GM12865 (cell line): ENCODE measurements around the gene ANHX.

Source experiments
- DNase-seq: peaks from one replicate; pipeline ENCODE4 v3.0.0; 2010; ENCODE audit warnings: low read depth
- H3K4me3 ChIP-seq: 2 replicates; pipeline ENCODE4 v1.5.1; 2011; ENCODE audit warnings: mild to moderate bottlenecking, low read depth, low read length, control low read depth
- TF ChIP-seq, protein P1 (sequence below): IDR thresholded peaks from 2 replicates; pipeline ENCODE4 v1.5.1; 2011; ENCODE audit warnings: low read length, control low read depth, low read depth, inconsistent platforms; ENCODE audit not compliant: insufficient read depth; ENCODE audit errors: missing control alignments

ANHX gene

DNA sequence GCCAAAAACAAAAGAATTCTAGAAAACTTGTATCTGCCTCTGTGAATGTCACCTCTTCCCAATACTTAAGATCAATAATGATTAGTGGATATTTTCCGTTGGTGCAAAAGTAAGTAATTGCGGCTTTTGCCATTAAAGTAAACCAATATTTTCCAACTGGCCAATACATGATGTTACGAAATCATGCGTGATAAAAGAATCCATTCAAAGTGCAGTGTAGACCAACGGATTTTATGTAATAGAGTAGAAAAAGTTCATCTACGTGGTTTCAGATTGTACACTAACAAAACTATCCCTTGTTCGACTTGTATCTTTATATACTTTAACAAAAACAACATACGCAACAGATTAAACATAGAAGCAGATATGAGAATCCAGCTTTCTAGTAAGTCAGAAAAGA is 55.0 kb downstream of the ANHX start:
- TF ChIP-seq, protein P1, sequence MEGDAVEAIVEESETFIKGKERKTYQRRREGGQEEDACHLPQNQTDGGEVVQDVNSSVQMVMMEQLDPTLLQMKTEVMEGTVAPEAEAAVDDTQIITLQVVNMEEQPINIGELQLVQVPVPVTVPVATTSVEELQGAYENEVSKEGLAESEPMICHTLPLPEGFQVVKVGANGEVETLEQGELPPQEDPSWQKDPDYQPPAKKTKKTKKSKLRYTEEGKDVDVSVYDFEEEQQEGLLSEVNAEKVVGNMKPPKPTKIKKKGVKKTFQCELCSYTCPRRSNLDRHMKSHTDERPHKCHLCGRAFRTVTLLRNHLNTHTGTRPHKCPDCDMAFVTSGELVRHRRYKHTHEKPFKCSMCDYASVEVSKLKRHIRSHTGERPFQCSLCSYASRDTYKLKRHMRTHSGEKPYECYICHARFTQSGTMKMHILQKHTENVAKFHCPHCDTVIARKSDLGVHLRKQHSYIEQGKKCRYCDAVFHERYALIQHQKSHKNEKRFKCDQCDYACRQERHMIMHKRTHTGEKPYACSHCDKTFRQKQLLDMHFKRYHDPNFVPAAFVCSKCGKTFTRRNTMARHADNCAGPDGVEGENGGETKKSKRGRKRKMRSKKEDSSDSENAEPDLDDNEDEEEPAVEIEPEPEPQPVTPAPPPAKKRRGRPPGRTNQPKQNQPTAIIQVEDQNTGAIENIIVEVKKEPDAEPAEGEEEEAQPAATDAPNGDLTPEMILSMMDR: no peak
- 0 out of 2 replicates have a peak overlapping the region, but pooled peaks have one; percentile 98 for H3K4me3 ChIP-seq
- no peak for DNase-seq

DNA sequence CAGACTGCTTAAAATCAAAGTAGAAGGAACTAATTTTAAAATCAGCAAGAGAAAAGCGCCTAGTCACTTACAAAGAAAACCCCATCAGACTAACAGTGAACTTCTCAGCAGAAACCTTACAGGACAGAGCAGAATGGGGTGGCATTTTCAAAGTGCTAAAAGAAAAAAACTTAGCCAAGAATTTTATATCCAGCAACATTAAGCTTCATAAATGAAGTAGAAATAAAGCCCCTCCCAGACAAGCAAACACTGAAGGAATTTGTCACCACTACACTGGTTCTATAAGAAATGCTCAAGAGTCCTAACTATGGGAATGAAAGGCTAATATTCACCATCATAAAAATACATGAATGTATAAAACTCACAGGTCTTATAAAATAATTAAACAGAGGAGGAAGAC is 60.8 kb downstream of the ANHX start:
- no peak overlapping the region for H3K4me3 ChIP-seq
- DNase-seq: no peak
- TF ChIP-seq, protein P1: no peak

DNA sequence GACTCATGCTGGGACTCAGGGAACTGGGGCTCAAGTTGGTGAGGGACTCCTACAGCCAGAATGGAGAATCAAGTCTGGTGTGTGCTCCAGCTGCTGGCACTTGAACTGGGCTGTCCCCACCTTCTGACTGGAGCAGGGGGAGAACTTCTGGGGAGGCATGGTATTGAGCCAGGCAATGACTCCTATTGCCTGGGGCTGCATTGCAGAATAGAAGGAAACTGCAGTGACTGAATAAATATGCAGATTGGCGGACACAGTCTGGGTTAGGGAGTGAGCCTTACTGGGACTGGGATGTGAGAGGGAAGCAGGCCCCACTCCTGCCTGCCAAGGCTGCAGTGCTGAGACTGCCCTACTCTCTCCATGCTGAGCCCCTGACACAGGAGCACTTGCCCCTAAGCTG is 63.2 kb downstream of the ANHX start:
- H3K4me3 ChIP-seq: no peak overlapping the region
- no peak for DNase-seq
- TF ChIP-seq, protein P1: no peak
